HPDE6-E6E7 (cell line): Measurements from ENCODE around the gene URGCP.
"Not testable (repeated sequence)": the region's sequence is repeated elsewhere in the genome, so short reads cannot be mapped to it uniquely, and the experiment has no call there.

Experiments
- DNase-seq: peaks from one replicate; pipeline ENCODE4 v3.0.0; 2011; ENCODE audit warnings: missing footprints; ENCODE audit errors: extremely low spot score

URGCP gene

GRCh38 chr7:43872406-43873110 is 33.8 kb downstream of the URGCP start:
- peak; percentile 79 for DNase-seq

DNA sequence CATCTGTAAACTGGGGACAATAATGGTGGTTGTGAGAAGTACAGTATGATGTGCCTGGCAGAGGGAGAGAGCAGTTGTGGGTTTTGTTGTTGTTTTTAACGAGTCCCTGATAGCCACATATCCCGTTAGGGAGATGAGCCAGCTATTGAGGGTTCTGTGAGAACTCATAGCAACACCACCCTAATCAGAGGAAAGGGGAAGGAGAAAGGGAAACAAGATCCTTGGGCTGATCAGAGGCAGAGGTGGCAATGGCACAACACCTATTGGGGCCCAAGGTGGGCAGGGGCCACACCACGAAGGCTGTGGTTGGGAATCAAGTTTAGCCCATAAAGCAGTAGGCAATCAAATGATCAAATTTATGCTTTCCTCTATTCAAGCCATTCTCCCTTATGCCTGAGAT is 35.3 kb downstream of the URGCP start:
- no peak for DNase-seq

GRCh38 chr7:43870316-43870715 is 36.1 kb downstream of the URGCP start:
- DNase-seq, result no peak

- peak; percentile 52 for DNase-seq
These were observed 36.5 kb downstream of the URGCP start for GRCh38 chr7:43869867-43870240.

GRCh38 chr7:43869006-43869866 is 37.2 kb downstream of the URGCP start, which contains the start of gene MRPS24:
TSS of gene MRPS24 (minus strand) at chr7:43869517. CDS start at chr7:43869495, 22 bp downstream.
- peak; percentile 90 for DNase-seq

DNA sequence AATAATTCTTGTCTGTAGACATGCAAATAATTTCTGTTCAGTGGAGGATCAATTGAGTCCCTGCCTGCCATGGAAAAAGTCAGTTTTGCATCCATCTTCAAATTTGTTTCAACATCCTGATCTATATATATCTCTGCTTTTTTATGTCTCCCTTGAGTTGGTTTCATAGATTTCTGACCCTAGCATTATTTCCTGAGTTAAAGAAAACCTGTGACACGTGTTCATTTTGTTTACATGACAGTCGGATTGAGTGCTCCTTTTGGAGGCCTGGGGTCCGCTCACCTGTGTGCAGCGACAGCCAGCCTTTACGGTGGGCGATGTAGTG is 37.8 kb downstream of the URGCP start:
- no peak for DNase-seq

DNA sequence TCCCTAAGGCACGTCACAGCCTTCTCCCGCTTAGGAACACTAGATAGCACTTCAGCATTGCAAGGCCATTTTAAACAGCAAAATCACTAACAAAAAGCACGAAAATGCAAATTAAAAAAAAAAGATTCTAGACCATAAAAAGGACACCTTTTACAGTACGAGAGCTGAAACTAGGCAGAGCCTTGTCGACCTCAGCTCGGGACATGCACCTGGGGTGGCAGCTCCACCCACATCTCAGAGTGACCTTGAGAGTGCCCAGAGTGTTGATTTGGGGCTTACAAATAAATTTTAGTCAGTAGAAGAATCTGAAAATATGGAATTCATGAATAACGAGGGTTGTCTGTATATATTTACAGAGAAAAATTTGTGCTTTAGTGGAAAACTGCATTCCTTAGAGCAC is 38.2 kb downstream of the URGCP start:
- no peak for DNase-seq

- no peak for DNase-seq
These were observed 41.1 kb downstream of the URGCP start for GRCh38 chr7:43865277-43865676.

DNA sequence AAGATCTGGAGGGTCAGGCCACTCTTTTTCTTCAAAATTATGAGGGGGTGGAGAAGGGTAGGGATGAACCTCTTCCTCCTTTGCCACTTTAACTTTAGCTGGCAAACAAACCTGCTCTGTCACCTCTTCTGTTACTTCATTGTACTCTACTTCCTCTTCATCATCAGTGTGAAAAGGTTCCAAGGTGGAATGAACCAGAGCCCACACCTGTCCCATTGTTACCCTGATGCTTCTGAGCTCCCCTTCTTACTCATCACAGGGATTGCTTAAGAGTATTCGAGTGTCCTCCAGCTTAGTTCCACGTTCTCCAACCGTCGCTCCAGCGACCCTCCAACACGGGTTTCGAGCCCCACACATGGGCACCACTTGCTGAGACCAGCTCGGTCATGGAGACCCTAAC is 42.3 kb downstream of the URGCP start:
- DNase-seq, result no peak

DNA sequence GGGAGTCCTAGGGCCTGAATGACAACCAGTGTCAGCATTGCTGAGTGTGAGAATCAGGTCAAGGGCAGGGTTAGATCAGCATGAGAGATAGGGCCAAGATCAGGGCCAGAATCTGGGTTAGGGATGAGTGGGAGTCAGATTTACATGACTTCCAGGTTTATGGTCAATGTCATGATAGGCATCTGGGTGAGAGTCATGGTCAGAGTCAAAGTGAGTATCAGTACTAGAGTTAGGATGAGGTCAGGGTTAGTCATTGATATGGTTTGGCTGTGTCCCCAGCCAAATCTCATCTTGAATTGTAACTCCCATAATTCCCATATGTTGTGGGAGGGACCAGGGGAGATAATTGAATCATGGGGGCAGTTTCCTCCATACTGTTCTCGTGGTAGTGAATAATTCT is 49.4 kb downstream of the URGCP start:
- no peak for DNase-seq

DNA sequence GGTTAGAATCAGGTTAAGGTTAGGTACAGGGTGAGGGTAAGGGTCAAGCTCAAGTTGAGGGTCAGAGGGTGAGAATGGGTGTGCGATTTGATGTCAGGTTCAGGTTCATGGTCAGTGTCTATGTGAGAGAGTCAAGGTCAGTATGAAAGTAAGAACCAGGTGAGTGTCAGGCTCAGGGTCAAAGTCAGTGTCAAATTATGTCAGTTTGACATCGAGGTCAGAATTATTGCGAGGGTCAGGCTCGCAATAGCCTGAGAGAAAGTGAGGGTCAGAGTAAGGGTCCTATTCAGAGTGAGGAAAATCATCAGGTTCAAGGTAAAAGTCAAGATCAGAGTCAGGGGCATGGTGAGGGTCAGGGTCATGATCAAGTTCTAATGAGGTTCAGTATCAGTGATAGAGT is 50.1 kb downstream of the URGCP start:
- DNase-seq, result no peak

DNA sequence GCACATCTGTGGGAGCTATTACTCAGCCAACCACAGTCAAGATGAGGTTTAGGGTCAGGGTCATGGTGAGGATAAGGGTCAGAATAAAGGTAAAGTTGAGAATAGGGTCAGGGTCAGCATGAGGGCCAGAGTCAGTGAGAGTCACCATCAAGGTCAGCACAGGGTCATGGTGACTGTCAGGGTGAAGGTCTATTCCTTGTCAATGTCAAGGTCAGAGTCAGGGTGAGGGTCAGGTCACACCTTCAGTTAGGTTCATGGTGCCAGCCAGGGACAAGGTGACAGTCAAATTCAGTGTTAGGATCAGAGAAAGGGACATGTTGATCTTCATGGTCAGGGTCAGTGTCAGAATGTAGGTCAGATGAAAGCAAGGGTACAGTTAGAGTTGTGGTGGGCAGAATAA is 51.2 kb downstream of the URGCP start:
- no peak for DNase-seq

DNA sequence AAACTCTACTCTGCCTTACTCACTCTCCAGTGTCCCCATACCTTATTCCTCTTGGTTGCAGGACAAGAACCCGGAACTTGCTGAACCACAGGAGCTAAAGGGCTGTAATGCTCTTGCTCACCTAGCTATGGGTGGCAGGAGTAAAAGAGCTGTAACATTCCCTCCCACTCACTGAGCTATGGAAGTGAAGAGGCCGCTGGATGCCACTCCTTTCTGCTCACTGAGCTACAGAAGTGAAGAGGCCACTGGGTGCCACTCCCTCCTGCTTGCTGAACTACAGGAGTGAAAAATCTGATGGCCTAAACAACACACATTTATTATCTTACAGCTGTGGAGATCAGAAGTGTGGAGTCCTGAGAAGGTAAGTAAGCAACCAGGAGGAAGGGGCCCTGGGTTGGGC is 54.6 kb downstream of the URGCP start:
- no peak for DNase-seq

DNA sequence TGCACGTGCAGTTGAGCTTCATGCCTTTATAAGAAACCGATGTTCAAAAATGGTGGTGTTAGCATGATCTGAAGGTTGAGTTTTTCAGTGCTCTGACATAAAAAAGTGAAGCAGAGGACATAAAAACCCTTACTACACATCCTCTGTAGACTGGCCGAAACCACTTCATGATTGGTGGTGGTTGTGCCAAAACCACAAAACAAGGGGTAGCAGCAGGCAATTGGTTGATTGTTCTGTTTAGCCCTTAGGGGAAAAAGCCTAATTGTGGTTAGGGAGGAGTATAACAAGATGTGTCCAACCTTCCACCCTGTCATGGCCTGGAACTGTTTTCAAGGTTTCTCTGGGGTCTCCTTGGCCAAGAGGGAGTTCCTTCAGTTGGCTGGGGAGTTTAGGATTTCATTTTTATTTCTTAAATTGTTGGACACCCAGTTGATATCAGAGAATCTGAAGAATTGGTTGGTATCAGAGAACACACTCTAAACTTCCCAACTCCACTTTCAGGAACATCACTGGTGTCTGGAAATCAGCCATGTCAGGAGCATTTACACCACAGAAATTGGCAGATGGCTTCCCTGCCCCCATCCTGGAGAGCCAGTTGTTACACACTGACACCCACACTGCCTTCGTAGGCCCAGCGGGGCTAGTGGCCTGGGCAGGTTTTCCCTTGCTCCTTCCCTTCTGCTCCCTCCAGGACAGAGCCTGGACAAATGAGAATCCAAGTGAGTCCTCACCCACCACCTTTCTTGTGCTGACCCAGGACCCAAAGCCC is 55.9 kb downstream of the URGCP start:
- no peak for DNase-seq

- DNase-seq, result no peak
These were observed 57.3 kb downstream of the URGCP start for GRCh38 chr7:43849047-43849446.

DNA sequence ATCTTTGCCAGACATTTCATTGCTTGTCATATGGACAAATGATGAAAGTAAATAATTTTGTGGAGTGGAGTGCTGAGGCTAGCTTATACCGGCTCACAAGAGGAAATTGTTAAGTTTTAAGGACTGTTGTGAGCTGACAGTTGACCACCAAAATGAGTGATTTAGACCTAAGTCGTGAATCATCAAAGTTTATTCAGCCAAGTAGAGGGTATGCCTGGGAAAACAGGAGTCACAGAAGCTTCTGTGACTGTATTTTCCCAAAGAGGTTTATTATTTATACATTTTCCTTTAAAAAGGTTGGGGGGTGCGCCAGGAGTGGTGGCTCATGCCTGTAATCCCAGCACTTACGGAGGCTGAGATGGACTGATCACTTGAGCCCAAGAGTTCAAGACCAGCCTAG is 58.9 kb downstream of the URGCP start:
- no peak for DNase-seq

DNA sequence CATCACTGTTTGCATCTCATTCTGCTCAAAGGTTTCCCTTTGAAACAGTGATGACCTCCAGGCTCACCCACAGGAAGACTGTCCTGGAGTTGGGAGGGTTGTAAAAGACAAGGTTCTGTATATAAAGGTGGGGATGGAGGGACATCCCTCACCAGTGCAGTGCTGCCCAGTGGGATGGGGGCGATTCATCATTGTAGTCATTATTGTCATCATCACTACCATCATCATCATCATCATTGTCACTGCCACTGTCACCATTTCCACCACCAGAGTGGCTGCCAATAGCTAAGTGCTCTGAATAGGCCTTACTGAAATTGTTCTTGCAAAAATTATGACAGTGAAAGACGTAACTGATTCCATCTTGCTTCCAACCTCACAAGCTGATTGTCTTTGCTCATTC is 61.7 kb downstream of the URGCP start:
- no peak for DNase-seq

- DNase-seq, result no peak
These were observed 62.1 kb downstream of the URGCP start for GRCh38 chr7:43844257-43844656.

GRCh38 chr7:43843296-43843695 is 63.1 kb downstream of the URGCP start:
- no peak for DNase-seq

DNA sequence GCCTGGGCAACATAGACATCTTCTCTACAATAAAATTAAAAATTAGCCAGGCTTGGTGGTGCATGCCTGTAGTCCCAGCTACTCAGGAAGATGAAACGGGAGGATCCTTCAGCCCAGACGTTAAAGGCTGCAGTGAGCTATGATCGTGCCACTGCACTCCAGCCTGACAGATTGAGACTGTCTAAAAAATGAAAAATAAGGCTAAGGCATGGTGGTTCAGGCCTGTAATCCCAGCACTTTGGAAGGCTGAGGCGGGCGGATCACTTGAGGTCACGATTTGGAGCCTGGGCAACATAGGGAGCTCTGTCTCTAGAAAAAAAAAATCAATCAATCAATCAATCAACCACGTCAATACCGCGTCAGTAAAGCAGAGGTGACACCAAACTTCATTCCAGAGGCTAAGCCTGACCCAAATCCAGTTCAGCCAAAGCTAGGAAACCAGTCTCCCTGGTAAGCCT is 68.2 kb downstream of the URGCP start:
- DNase-seq, result no peak

DNA sequence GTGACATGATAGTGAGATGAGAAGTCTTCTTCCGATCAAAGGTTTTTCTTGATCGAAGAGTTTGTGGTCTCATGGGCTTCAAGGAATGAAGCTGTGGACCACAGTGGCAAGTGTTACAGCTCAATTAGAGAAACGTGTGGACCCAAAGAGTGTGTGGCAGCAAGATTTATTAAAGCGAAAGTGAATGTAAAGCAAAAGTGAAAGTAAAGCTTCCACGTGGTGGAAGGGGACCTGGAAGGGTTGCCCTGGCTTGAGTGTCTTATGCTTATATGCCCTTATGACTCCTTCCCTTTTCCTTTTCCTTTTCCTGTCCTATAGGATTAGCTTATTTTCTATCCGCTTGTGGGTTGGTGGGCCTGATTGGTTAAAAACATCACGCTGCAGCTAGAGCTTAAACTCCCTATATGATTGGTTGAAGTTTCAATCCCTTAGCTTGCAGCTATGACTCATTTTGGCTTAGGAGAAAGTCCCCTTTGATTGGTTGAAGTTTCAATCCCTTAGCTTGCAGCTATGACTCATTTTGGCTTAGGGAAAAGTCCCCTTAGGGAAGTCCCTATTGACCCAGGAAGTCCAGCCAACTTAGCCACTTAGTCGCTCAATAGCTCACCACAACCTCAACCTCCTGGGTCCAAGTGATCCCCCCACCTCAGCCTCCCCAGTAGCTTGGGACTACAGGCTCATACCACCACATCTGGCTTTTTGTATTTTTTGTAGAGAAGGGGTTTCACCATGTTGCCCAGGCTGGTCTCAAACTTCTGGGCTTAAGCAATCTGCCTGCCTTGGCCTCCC is 71.7 kb downstream of the URGCP start:
- no peak for DNase-seq

GRCh38 chr7:43830917-43831316 is 75.5 kb downstream of the URGCP start:
- DNase-seq, result not testable (repeated sequence)
